Astrocyte (in vitro differentiated cells and primary cell): Measurements from ENCODE around the gene HTR3D. TPM values are rescaled to one million over a fixed set of nuclear protein-coding genes. Genes with fewer than 3 reads are reported as not detected.
"Not testable (repeated sequence)": the region's sequence is repeated elsewhere in the genome, so short reads cannot be mapped to it uniquely, and the experiment has no call there.

Source experiments
- DNase-seq: peaks from one replicate; pipeline ENCODE4 v3.0.0-alpha.2; 2010; ENCODE audit warnings: low read depth
- FAIRE-seq: peaks from 2 replicates; lab custom pipeline; 2011; peaks lifted over from hg19 to GRCh38; lab: Jason Lieb, UNC
- H2AFZ ChIP-seq: 2 replicates; pipeline ENCODE4 v1.6.0; 2012; ENCODE audit warnings: low read depth, low read length, inconsistent platforms
- H3K27ac ChIP-seq: 2 replicates; pipeline ENCODE4 v1.5.1; 2011; ENCODE audit warnings: low read depth, low read length, inconsistent platforms
- H3K27me3 ChIP-seq: 2 replicates; pipeline ENCODE4 v1.6.0; 2011; ENCODE audit warnings: low read length, inconsistent platforms; ENCODE audit not compliant: insufficient read depth
- H3K36me3 ChIP-seq: 2 replicates; pipeline ENCODE4 v1.5.1; 2011; ENCODE audit warnings: low read length, inconsistent platforms; ENCODE audit not compliant: insufficient read depth
- H3K4me1 ChIP-seq: 2 replicates; pipeline ENCODE4 v1.5.1; 2011; ENCODE audit warnings: low read length, inconsistent platforms; ENCODE audit not compliant: insufficient read depth
- H3K4me2 ChIP-seq: 2 replicates; pipeline ENCODE4 v1.6.0; 2012; ENCODE audit warnings: low read length, inconsistent platforms
- H3K4me3 ChIP-seq: 2 replicates; pipeline ENCODE4 v1.5.1; 2011; ENCODE audit warnings: low read depth, mild to moderate bottlenecking, low read length, inconsistent platforms; ENCODE audit not compliant: insufficient read depth
- H3K79me2 ChIP-seq: 2 replicates; pipeline ENCODE4 v1.6.0; 2012; ENCODE audit warnings: mild to moderate bottlenecking, low read length, inconsistent platforms; ENCODE audit not compliant: insufficient read depth
- H3K9ac ChIP-seq: 2 replicates; pipeline ENCODE4 v1.6.0; 2012; ENCODE audit warnings: mild to moderate bottlenecking, low read length, inconsistent platforms
- H3K9me3 ChIP-seq: 2 replicates; pipeline ENCODE4 v1.5.1; 2012; ENCODE audit warnings: low read depth, mild to moderate bottlenecking, low read length, inconsistent platforms; ENCODE audit not compliant: insufficient read depth
- H4K20me1 ChIP-seq: 2 replicates; pipeline ENCODE4 v1.6.0; 2012; ENCODE audit warnings: low read length, inconsistent platforms; ENCODE audit not compliant: insufficient read depth
- H3K27ac Mint-ChIP-seq: one replicate; pipeline ENCODE4 v1.8.0; 2021; ENCODE audit warnings: mild to moderate bottlenecking, mixed read lengths; ENCODE audit not compliant: unreplicated experiment
- H3K27me3 Mint-ChIP-seq: one replicate; pipeline ENCODE4 v1.8.0; 2021; ENCODE audit warnings: low read depth, mixed read lengths; ENCODE audit not compliant: unreplicated experiment
- H3K36me3 Mint-ChIP-seq: one replicate; pipeline ENCODE4 v1.8.0; 2021; ENCODE audit warnings: low read depth, mixed read lengths; ENCODE audit not compliant: unreplicated experiment
- H3K4me1 Mint-ChIP-seq: one replicate; pipeline ENCODE4 v1.8.0; 2021; ENCODE audit warnings: low read depth, mixed read lengths; ENCODE audit not compliant: unreplicated experiment
- H3K4me3 Mint-ChIP-seq: one replicate; pipeline ENCODE4 v1.8.0; 2021; ENCODE audit warnings: mild to moderate bottlenecking, moderate library complexity, mixed read lengths; ENCODE audit not compliant: unreplicated experiment
- H3K9me3 Mint-ChIP-seq: one replicate; pipeline ENCODE4 v1.8.0; 2021; ENCODE audit warnings: mild to moderate bottlenecking, mixed read lengths; ENCODE audit not compliant: unreplicated experiment
- EZH2 ChIP-seq: IDR thresholded peaks from 2 replicates; pipeline ENCODE4 v1.6.1; 2012; ENCODE audit warnings: mild to moderate bottlenecking, low read length, inconsistent platforms; ENCODE audit not compliant: insufficient read depth
- total RNA-seq: library from RNA; stranded (reverse); gene quantifications from 2 replicates; pipeline ENCODE4 v1.2.1, GENCODE V29; 2021
- TF ChIP-seq, protein P1 (sequence below): IDR thresholded peaks from 2 replicates; pipeline ENCODE4 v1.5.1; 2011; ENCODE audit warnings: low read depth, mild to moderate bottlenecking, inconsistent platforms, low read length, moderate library complexity; ENCODE audit not compliant: insufficient read depth

Gene HTR3D
- total RNA-seq, 1 donor from 2014 or later: not detected

DNA sequence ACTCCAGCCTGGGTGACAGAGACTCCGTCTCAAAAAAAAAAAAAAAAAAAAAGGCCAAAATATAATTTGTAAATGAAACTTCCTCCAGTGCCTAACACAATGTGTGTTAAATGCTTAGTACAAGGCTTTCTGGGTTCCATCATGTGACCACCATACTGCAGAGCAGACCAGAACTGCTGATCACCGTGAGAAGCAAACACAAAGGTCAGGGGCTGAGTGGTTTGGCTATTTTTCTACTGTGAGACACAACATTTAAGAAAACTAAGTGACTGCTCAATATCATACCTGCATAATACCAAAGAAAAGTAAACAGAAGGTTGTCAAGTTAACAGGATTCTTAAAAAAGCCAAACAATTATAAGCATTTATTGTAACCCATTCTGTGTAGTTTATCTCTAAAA is 27.1 kb upstream of the HTR3D start:
- H3K27me3 ChIP-seq: no peaks in the 10 kb centered on the region
- H3K4me2 ChIP-seq: no peak overlapping the region
- no peaks in the 10 kb centered on the region for H3K9me3 Mint-ChIP-seq
- peaks cover 17% of the 10 kb centered on the region for H4K20me1 ChIP-seq
- no peaks in the 10 kb centered on the region for H3K9me3 ChIP-seq
- H3K9ac ChIP-seq: no peak overlapping the region
- peaks cover 5% of the 10 kb centered on the region for H3K4me1 ChIP-seq
- no peak overlapping the region for H3K4me3 ChIP-seq
- peaks cover 2% of the 10 kb centered on the region for H3K36me3 Mint-ChIP-seq
- no peaks in the 10 kb centered on the region for H3K27me3 Mint-ChIP-seq
- no peak overlapping the region for H2AFZ ChIP-seq
- no peak overlapping the region for H3K27ac ChIP-seq
- peaks cover 18% of the 10 kb centered on the region for H3K4me1 Mint-ChIP-seq
- H3K36me3 ChIP-seq: peaks cover 13% of the 10 kb centered on the region
- DNase-seq (no peak), FAIRE-seq (no peak)
- TF ChIP-seq EZH2: no peak
- TF ChIP-seq, protein P1, sequence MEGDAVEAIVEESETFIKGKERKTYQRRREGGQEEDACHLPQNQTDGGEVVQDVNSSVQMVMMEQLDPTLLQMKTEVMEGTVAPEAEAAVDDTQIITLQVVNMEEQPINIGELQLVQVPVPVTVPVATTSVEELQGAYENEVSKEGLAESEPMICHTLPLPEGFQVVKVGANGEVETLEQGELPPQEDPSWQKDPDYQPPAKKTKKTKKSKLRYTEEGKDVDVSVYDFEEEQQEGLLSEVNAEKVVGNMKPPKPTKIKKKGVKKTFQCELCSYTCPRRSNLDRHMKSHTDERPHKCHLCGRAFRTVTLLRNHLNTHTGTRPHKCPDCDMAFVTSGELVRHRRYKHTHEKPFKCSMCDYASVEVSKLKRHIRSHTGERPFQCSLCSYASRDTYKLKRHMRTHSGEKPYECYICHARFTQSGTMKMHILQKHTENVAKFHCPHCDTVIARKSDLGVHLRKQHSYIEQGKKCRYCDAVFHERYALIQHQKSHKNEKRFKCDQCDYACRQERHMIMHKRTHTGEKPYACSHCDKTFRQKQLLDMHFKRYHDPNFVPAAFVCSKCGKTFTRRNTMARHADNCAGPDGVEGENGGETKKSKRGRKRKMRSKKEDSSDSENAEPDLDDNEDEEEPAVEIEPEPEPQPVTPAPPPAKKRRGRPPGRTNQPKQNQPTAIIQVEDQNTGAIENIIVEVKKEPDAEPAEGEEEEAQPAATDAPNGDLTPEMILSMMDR: no peak
- peaks cover 18% of the 10 kb centered on the region for H3K79me2 ChIP-seq
- H3K27ac Mint-ChIP-seq: no peak overlapping the region
- H3K4me3 Mint-ChIP-seq: no peak overlapping the region

DNA sequence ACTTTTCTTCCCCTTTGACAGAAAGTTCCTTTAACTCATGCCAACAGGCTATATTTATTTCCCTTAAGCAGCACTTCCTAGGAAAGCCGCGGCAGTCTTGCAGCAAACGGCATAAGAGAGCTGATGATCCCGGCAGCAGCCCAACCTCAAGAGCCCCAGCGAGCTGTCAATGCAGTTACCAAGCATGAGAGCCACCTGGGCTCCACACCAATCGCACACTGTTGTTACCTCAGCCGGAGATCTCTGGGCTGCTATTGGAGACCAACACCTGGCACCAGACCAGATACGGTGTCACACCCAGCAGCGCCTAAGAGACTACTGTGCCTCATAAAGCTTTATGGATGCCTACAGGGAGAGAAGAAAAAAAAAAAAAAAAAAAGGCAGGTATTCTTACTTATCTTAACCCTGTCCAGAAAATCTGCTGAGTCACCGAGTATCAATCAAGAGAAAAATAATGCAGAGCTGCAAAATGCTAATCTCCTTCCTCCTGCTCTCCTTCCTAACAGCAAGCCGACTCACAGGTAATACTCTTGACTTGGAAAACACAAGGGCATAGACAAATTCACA is 25.5 kb upstream of the HTR3D start:
- no peaks in the 10 kb centered on the region for H3K27me3 Mint-ChIP-seq
- Histone ChIP-seq H3K9ac (no peak overlapping the region), H4K20me1 (peaks cover 13% of the 10 kb centered on the region), H3K79me2 (peaks cover 15% of the 10 kb centered on the region), H3K4me1 (peaks cover 5% of the 10 kb centered on the region), H3K27ac (no peak overlapping the region), H3K9me3 (no peaks in the 10 kb centered on the region), H3K4me2 (peak overlapping the region; percentile 31), H3K4me3 (no peak overlapping the region), H3K27me3 (no peaks in the 10 kb centered on the region), H2AFZ (no peak overlapping the region), H3K36me3 (peaks cover 13% of the 10 kb centered on the region)
- DNase-seq: peak; percentile 56
- FAIRE-seq: no peak
- TF ChIP-seq, protein P1: no peak
- no peak for TF ChIP-seq EZH2
- H3K4me1 Mint-ChIP-seq: peaks cover 18% of the 10 kb centered on the region
- no peak overlapping the region for H3K4me3 Mint-ChIP-seq
- H3K27ac Mint-ChIP-seq: no peak overlapping the region
- H3K36me3 Mint-ChIP-seq: peaks cover 6% of the 10 kb centered on the region
- H3K9me3 Mint-ChIP-seq: no peaks in the 10 kb centered on the region

DNA sequence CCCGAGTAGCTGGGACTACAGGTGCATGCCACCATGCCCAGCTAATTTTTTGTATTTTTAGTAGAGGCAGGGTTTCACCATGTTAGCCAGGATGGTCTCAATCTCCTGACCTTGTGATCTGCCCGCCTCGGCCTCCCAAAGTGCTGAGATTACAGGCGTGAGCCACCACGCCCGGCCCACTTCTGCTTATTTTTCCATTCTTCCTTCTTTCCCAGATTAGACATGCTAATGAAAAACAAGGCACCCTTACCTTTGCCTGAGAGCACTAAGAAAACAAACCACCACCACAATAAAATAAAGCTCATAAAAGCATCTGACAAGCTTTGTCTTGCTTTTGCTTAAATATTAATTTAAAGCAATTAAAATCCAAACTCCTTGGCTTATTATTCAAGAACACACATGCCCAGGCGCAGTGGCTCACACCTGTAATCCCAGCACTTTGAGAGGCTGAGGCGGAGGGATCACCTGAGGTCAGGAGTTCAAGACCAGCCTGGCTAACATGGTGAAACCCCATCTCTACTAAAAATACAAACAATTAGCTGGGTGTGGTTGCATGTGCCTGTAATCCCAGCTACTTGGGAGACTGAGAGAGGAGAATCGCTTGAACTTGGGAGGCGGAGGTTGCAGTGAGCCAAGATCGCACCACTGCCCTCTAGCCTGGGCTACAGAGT is 24.3 kb upstream of the HTR3D start:
- not testable (repeated sequence) for H3K4me3 Mint-ChIP-seq, H3K27ac Mint-ChIP-seq, H3K79me2 ChIP-seq, DNase-seq, H3K27ac ChIP-seq, H3K9me3 ChIP-seq, H3K9me3 Mint-ChIP-seq, H3K4me1 ChIP-seq, H3K4me3 ChIP-seq, H3K27me3 ChIP-seq, FAIRE-seq, H2AFZ ChIP-seq, H3K9ac ChIP-seq, H4K20me1 ChIP-seq, H3K4me2 ChIP-seq, H3K27me3 Mint-ChIP-seq
- Mint-ChIP-seq H3K4me1 (peaks cover 18% of the 10 kb centered on the region), H3K36me3 (peaks cover 10% of the 10 kb centered on the region)
- peaks cover 20% of the 10 kb centered on the region for H3K36me3 ChIP-seq
